GM12892 (cell line): Measurements from ENCODE around the gene ZPBP2.

Experiments
- POLR2A ChIP-seq: IDR thresholded peaks from 2 replicates; pipeline ENCODE4 v1.6.1; 2011; ENCODE audit warnings: low read depth, low read length, control low read depth
- POLR2AphosphoS5 ChIP-seq: IDR thresholded peaks from 2 replicates; pipeline ENCODE4 v1.6.1; 2011; ENCODE audit warnings: low read depth, low read length, control low read depth
- TAF1 ChIP-seq: IDR thresholded peaks from 2 replicates; pipeline ENCODE4 v1.6.1; 2011; ENCODE audit warnings: low read depth, mild to moderate bottlenecking, control low read depth, low read length, borderline replicate concordance

GRCh38 chr17:39818358-39819000 lies 49.5 kb upstream of the ZPBP2 start:
- TF ChIP-seq POLR2A (no peak), POLR2AphosphoS5 (no peak), TAF1 (no peak)
